Neural crest cell (in vitro differentiated cells): ENCODE measurements around the gene RNF220. TPM values are rescaled to one million over a fixed set of nuclear protein-coding genes. Genes with fewer than 3 reads are reported as not detected.

ENCODE experiments used
- DNase-seq: peaks from one replicate; pipeline ENCODE4 v3.0.0; 2021; ENCODE audit warnings: low read depth, mixed read lengths, low spot score
- H3K27ac Mint-ChIP-seq: one replicate; pipeline ENCODE4 v1.8.0; 2021; ENCODE audit warnings: mild to moderate bottlenecking, mixed read lengths; ENCODE audit not compliant: unreplicated experiment
- H3K27me3 Mint-ChIP-seq: 2 replicates; pipeline ENCODE4 v1.8.0; 2021; ENCODE audit warnings: low read depth, mild to moderate bottlenecking, mixed read lengths
- H3K36me3 Mint-ChIP-seq: 2 replicates; pipeline ENCODE4 v1.8.0; 2021; ENCODE audit warnings: low read depth, mild to moderate bottlenecking, mixed read lengths
- H3K4me1 Mint-ChIP-seq: 2 replicates; pipeline ENCODE4 v1.8.0; 2021; ENCODE audit warnings: mixed read lengths
- H3K4me3 Mint-ChIP-seq: one replicate; pipeline ENCODE4 v1.8.0; 2021; ENCODE audit warnings: mild to moderate bottlenecking, mixed read lengths
- H3K9me3 Mint-ChIP-seq: 2 replicates; pipeline ENCODE4 v1.8.0; 2021; ENCODE audit warnings: mixed read lengths
- CTCF ChIP-seq: fragments of 200-600 bp; sonication (generic); conservative IDR thresholded peaks from 2 replicates; pipeline ENCODE4 v1.5.0; 2021; ENCODE audit warnings: antibody characterized with exemption, mild to moderate bottlenecking
- total RNA-seq: library from RNA; stranded (reverse); gene quantifications from 2 replicates; pipeline ENCODE4 v1.2.1, GENCODE V29; 2021

Gene RNF220
- total RNA-seq, 1 donor from 2014 or later: 96.7 TPM

GRCh38 chr1:44650159-44650831, 245.2 kb downstream of the RNF220 start:
- no peaks in the 10 kb centered on the region for H3K27me3 Mint-ChIP-seq
- TF ChIP-seq CTCF: no peak
- H3K9me3 Mint-ChIP-seq: no peaks in the 10 kb centered on the region
- no peak overlapping the region for H3K27ac Mint-ChIP-seq
- H3K4me1 Mint-ChIP-seq: peaks cover 17% of the 10 kb centered on the region
- peaks cover 5% of the 10 kb centered on the region for H3K36me3 Mint-ChIP-seq
- no peak overlapping the region for H3K4me3 Mint-ChIP-seq
- no peak for DNase-seq

- Mint-ChIP-seq H3K4me1 (peaks cover 25% of the 10 kb centered on the region), H3K27me3 (no peaks in the 10 kb centered on the region), H3K27ac (no peak overlapping the region), H3K4me3 (no peak overlapping the region), H3K9me3 (no peaks in the 10 kb centered on the region), H3K36me3 (peaks cover 5% of the 10 kb centered on the region)
- no peak for TF ChIP-seq CTCF
- DNase-seq: no peak
These were observed 246.0 kb downstream of the RNF220 start for GRCh38 chr1:44651069-44651468.

- TF ChIP-seq CTCF: peak; percentile 95
- Mint-ChIP-seq H3K9me3 (no peaks in the 10 kb centered on the region), H3K4me3 (peak overlapping the region; percentile 22), H3K27me3 (no peaks in the 10 kb centered on the region), H3K27ac (no peak overlapping the region), H3K36me3 (peaks cover 5% of the 10 kb centered on the region), H3K4me1 (peaks cover 29% of the 10 kb centered on the region)
- peak; percentile 84 for DNase-seq
These were observed 247.5 kb downstream of the RNF220 start for GRCh38 chr1:44652445-44653106.

- Mint-ChIP-seq H3K4me3 (peak overlapping the region; percentile 22), H3K27ac (no peak overlapping the region)
- peak; percentile 35 for TF ChIP-seq CTCF
These were observed 248.3 kb downstream of the RNF220 start for GRCh38 chr1:44653107-44653964.

GRCh38 chr1:44654621-44655187, 249.6 kb downstream of the RNF220 start:
- no peak overlapping the region for H3K27ac Mint-ChIP-seq
- no peaks in the 10 kb centered on the region for H3K27me3 Mint-ChIP-seq

More at GRCh38 chr1:44653107-44653964, 248.3 kb downstream of the RNF220 start:
- peaks cover 29% of the 10 kb centered on the region for H3K4me1 Mint-ChIP-seq
- no peaks in the 10 kb centered on the region for H3K27me3 Mint-ChIP-seq
- no peak for DNase-seq
- peaks cover 5% of the 10 kb centered on the region for H3K36me3 Mint-ChIP-seq
- H3K9me3 Mint-ChIP-seq: no peaks in the 10 kb centered on the region

More at GRCh38 chr1:44654621-44655187, 249.6 kb downstream of the RNF220 start:
- Mint-ChIP-seq H3K36me3 (no peaks in the 10 kb centered on the region), H3K4me1 (peaks cover 20% of the 10 kb centered on the region), H3K9me3 (no peaks in the 10 kb centered on the region), H3K4me3 (no peak overlapping the region)
- TF ChIP-seq CTCF: no peak
- DNase-seq: no peak
